WERI-Rb-1 (cell line): ENCODE results near the gene PHF8.

Experiments
- DNase-seq: peaks from one replicate; pipeline ENCODE4 v3.0.0-alpha.2; 2020
- H3K27ac ChIP-seq: fragments of 250-450 bp; sonication (Bioruptor Pico); 2 replicates; pipeline ENCODE4 v1.5.1; 2020; ENCODE audit warnings: mild to moderate bottlenecking, moderate library complexity
- H3K27me3 ChIP-seq: fragments of 250-450 bp; sonication (Bioruptor Pico); 2 replicates; pipeline ENCODE4 v1.5.1; 2021; ENCODE audit warnings: mild to moderate bottlenecking, low read depth, moderate library complexity; ENCODE audit not compliant: insufficient read depth, severe bottlenecking
- H3K36me3 ChIP-seq: fragments of 250-450 bp; sonication (Bioruptor Pico); 2 replicates; pipeline ENCODE4 v1.5.1; 2020; ENCODE audit warnings: mild to moderate bottlenecking, moderate library complexity
- H3K4me3 ChIP-seq: 2 replicates; pipeline ENCODE4 v1.5.1; 2011; ENCODE audit warnings: low read depth, mild to moderate bottlenecking, control low read depth, low read length
- H3K9me3 ChIP-seq: fragments of 250-450 bp; sonication (Bioruptor Pico); 2 replicates; pipeline ENCODE4 v1.5.1; 2021; ENCODE audit warnings: mild to moderate bottlenecking, moderate library complexity; ENCODE audit not compliant: severe bottlenecking
- CTCF ChIP-seq: IDR thresholded peaks from 2 replicates; pipeline ENCODE4 v1.5.1; 2011; ENCODE audit warnings: low read depth, mild to moderate bottlenecking, control low read depth, inconsistent platforms, low read length

Gene PHF8

GRCh38 chrX:54024350-54024749, 19.9 kb downstream of the PHF8 start:
- no peak overlapping the region for H3K27ac ChIP-seq
- no peak overlapping the region for H3K4me3 ChIP-seq
- no peak for TF ChIP-seq CTCF
- no peaks in the 10 kb centered on the region for H3K27me3 ChIP-seq
- H3K36me3 ChIP-seq = no peaks in the 10 kb centered on the region; the same call in none of the 2 replicates
- no peak for DNase-seq
- H3K9me3 ChIP-seq = no peaks in the 10 kb centered on the region

- DNase-seq = no peak
- no peaks in the 10 kb centered on the region for H3K36me3 ChIP-seq
- TF ChIP-seq CTCF = no peak
- no peak overlapping the region for H3K4me3 ChIP-seq
- H3K27me3 ChIP-seq = no peaks in the 10 kb centered on the region
- H3K27ac ChIP-seq = no peak overlapping the region
- H3K9me3 ChIP-seq = no peaks in the 10 kb centered on the region
These were observed 31.3 kb downstream of the PHF8 start for GRCh38 chrX:54012830-54013500.

GRCh38 chrX:54007682-54008081, 36.6 kb downstream of the PHF8 start:
- H3K36me3 ChIP-seq = no peaks in the 10 kb centered on the region
- H3K27ac ChIP-seq = no peak overlapping the region
- H3K4me3 ChIP-seq = no peak overlapping the region
- DNase-seq = no peak
- no peaks in the 10 kb centered on the region for H3K27me3 ChIP-seq
- no peak for TF ChIP-seq CTCF
- no peaks in the 10 kb centered on the region for H3K9me3 ChIP-seq

GRCh38 chrX:53997724-53998123, 46.5 kb downstream of the PHF8 start:
- Histone ChIP-seq H3K27ac (no peak overlapping the region), H3K27me3 (peaks cover 5% of the 10 kb centered on the region), H3K36me3 (no peaks in the 10 kb centered on the region; the same call in none of the 2 replicates), H3K9me3 (no peaks in the 10 kb centered on the region), H3K4me3 (no peak overlapping the region)
- no peak for TF ChIP-seq CTCF
- DNase-seq = no peak

- H3K27me3 ChIP-seq = peaks cover 5% of the 10 kb centered on the region
- H3K36me3 ChIP-seq = no peaks in the 10 kb centered on the region; the same call in none of the 2 replicates
- H3K9me3 ChIP-seq = no peaks in the 10 kb centered on the region
- TF ChIP-seq CTCF = no peak
- H3K27ac ChIP-seq = no peak overlapping the region
- no peak for DNase-seq
- H3K4me3 ChIP-seq = no peak overlapping the region
These were observed 51.7 kb downstream of the PHF8 start for GRCh38 chrX:53992589-53992988.

- Histone ChIP-seq H3K27ac (no peak overlapping the region), H3K36me3 (no peaks in the 10 kb centered on the region; the same call in none of the 2 replicates), H3K4me3 (no peak overlapping the region), H3K9me3 (no peaks in the 10 kb centered on the region), H3K27me3 (no peaks in the 10 kb centered on the region)
- DNase-seq = no peak
- TF ChIP-seq CTCF = no peak
These were observed 54.1 kb downstream of the PHF8 start for GRCh38 chrX:53990171-53990570.
